GM12873 (cell line): ENCODE results near the gene VPS51.

ENCODE experiments used
- CTCF ChIP-seq: IDR thresholded peaks from 2 replicates; pipeline ENCODE4 v1.5.1; 2012; ENCODE audit warnings: low read depth, mild to moderate bottlenecking, moderate library complexity, low read length, control low read depth; ENCODE audit not compliant: insufficient read depth; ENCODE audit errors: missing control alignments

The VPS51 gene

GRCh38 chr11:65095974-65096806, at the start of gene VPS51:
TSS of gene VPS51 (plus strand) at chr11:65096214. CDS start at chr11:65096251, 37 bp downstream.
- no peak for TF ChIP-seq CTCF

- no peak for TF ChIP-seq CTCF
Observed at GRCh38 chr11:65047581-65048422, 48.2 kb upstream of the VPS51 start.

- no peak for TF ChIP-seq CTCF
Observed at GRCh38 chr11:65051398-65051858, 44.6 kb upstream of the VPS51 start.

- no peak for TF ChIP-seq CTCF
Observed at GRCh38 chr11:65053827-65054508, 42.0 kb upstream of the VPS51 start.

- no peak for TF ChIP-seq CTCF
Observed at GRCh38 chr11:65055538-65055937, 40.5 kb upstream of the VPS51 start.

- TF ChIP-seq CTCF, result no peak
Observed at GRCh38 chr11:65056999-65057398, 39.0 kb upstream of the VPS51 start.
